IPS DF 6.9 (cell line): Measurements from ENCODE around the gene APBA1.

Source experiments
- DNase-seq: peaks from one replicate; pipeline ENCODE4 v3.0.0-alpha.2; 2013; ENCODE audit warnings: low read depth, low spot score
- H3K27ac ChIP-seq: one replicate; pipeline ENCODE4 v1.5.1; 2013; ENCODE audit warnings: low read length, control low read depth
- H3K27me3 ChIP-seq: 2 replicates; pipeline ENCODE4 v1.6.1; 2013; ENCODE audit warnings: mild to moderate bottlenecking, low read length; ENCODE audit not compliant: control insufficient read depth, insufficient read depth
- H3K36me3 ChIP-seq: 2 replicates; pipeline ENCODE4 v1.6.1; 2013; ENCODE audit warnings: low read length; ENCODE audit not compliant: control insufficient read depth, insufficient read depth
- H3K4me1 ChIP-seq: 2 replicates; pipeline ENCODE4 v1.6.1; 2013; ENCODE audit warnings: low read length; ENCODE audit not compliant: control insufficient read depth, insufficient read depth
- H3K4me3 ChIP-seq: 2 replicates; pipeline ENCODE4 v1.5.1; 2013; ENCODE audit warnings: mild to moderate bottlenecking, low read length
- H3K9me3 ChIP-seq: 2 replicates; pipeline ENCODE4 v1.6.1; 2013; ENCODE audit warnings: low read length, inconsistent platforms; ENCODE audit not compliant: control insufficient read depth, insufficient read depth
- WGBS: extraction: QIAGEN DNeasy Blood & Tissue Kit; methylation state at CpG from one replicate; pipeline ENCODE4 v1.1.7; 2013; ENCODE audit warnings: mixed read lengths, missing lambda C conversion rate; ENCODE audit not compliant: insufficient read length, insufficient coverage; 5-methylcytosine and 5-hydroxymethylcytosine counted together

The APBA1 gene

GRCh38 chr9:69535286-69535832 lies 136.8 kb downstream of the APBA1 start:
- no CpG with 5 or more reads among the region's 1 CpG for WGBS
- no peaks in the 10 kb centered on the region for H3K4me1 ChIP-seq
- H3K4me3 ChIP-seq: no peak overlapping the region
- no peak overlapping the region for H3K27ac ChIP-seq
- no peaks in the 10 kb centered on the region for H3K36me3 ChIP-seq
- H3K27me3 ChIP-seq: no peaks in the 10 kb centered on the region
- no peaks in the 10 kb centered on the region for H3K9me3 ChIP-seq
- DNase-seq: no peak

- Histone ChIP-seq H3K27me3 (no peaks in the 10 kb centered on the region), H3K36me3 (no peaks in the 10 kb centered on the region), H3K27ac (no peak overlapping the region), H3K9me3 (no peaks in the 10 kb centered on the region), H3K4me1 (no peaks in the 10 kb centered on the region), H3K4me3 (no peak overlapping the region)
- no peak for DNase-seq
- no CpG with 5 or more reads among the region's 4 CpGs for WGBS
Observed at GRCh38 chr9:69532396-69532795, 139.8 kb downstream of the APBA1 start.

GRCh38 chr9:69527454-69527853 lies 144.7 kb downstream of the APBA1 start:
- DNase-seq: no peak
- H3K4me3 ChIP-seq: no peak overlapping the region
- no CpG with 5 or more reads among the region's 1 CpG for WGBS

GRCh38 chr9:69526699-69527098 lies 145.5 kb downstream of the APBA1 start:
- WGBS: no CpG with 5 or more reads among the region's 2 CpGs
- H3K27me3 ChIP-seq: no peaks in the 10 kb centered on the region
- no peaks in the 10 kb centered on the region for H3K9me3 ChIP-seq
- no peak overlapping the region for H3K27ac ChIP-seq
- no peak for DNase-seq
- H3K36me3 ChIP-seq: no peaks in the 10 kb centered on the region
- H3K4me1 ChIP-seq: no peaks in the 10 kb centered on the region
- no peak overlapping the region for H3K4me3 ChIP-seq

More at GRCh38 chr9:69527454-69527853, 144.7 kb downstream of the APBA1 start:
- Histone ChIP-seq H3K27ac (no peak overlapping the region), H3K4me1 (no peaks in the 10 kb centered on the region), H3K9me3 (no peaks in the 10 kb centered on the region), H3K36me3 (no peaks in the 10 kb centered on the region), H3K27me3 (no peaks in the 10 kb centered on the region)

GRCh38 chr9:69519470-69520240 lies 152.5 kb downstream of the APBA1 start:
- Histone ChIP-seq H3K4me3 (no peak overlapping the region), H3K27me3 (no peaks in the 10 kb centered on the region), H3K27ac (no peak overlapping the region), H3K36me3 (no peaks in the 10 kb centered on the region), H3K9me3 (no peaks in the 10 kb centered on the region), H3K4me1 (no peaks in the 10 kb centered on the region)
- WGBS: no CpG with 5 or more reads among the region's 5 CpGs
- no peak for DNase-seq

- Histone ChIP-seq H3K36me3 (no peaks in the 10 kb centered on the region), H3K4me1 (no peaks in the 10 kb centered on the region), H3K4me3 (no peak overlapping the region), H3K27ac (no peak overlapping the region), H3K9me3 (no peaks in the 10 kb centered on the region), H3K27me3 (no peaks in the 10 kb centered on the region)
- WGBS: no CpG with 5 or more reads among the region's 111 CpGs
- no peak for DNase-seq
Observed at GRCh38 chr9:69516353-69517322, 155.5 kb downstream of the APBA1 start.

- Histone ChIP-seq H3K9me3 (no peaks in the 10 kb centered on the region), H3K36me3 (no peaks in the 10 kb centered on the region), H3K4me1 (no peaks in the 10 kb centered on the region), H3K27me3 (no peaks in the 10 kb centered on the region), H3K4me3 (no peak overlapping the region), H3K27ac (no peak overlapping the region)
- WGBS: no CpG with 5 or more reads among the region's 23 CpGs
- DNase-seq: no peak
Observed at GRCh38 chr9:69515810-69516209, 156.4 kb downstream of the APBA1 start.

- no peaks in the 10 kb centered on the region for H3K27me3 ChIP-seq
- H3K9me3 ChIP-seq: no peaks in the 10 kb centered on the region
- no peak for DNase-seq
- no peak overlapping the region for H3K4me3 ChIP-seq
- no peaks in the 10 kb centered on the region for H3K36me3 ChIP-seq
- H3K27ac ChIP-seq: no peak overlapping the region
- no CpG with 5 or more reads among the region's 3 CpGs for WGBS
- H3K4me1 ChIP-seq: no peaks in the 10 kb centered on the region
Observed at GRCh38 chr9:69513141-69513820, 158.9 kb downstream of the APBA1 start.

GRCh38 chr9:69504058-69504457 lies 168.1 kb downstream of the APBA1 start:
- no peaks in the 10 kb centered on the region for H3K9me3 ChIP-seq
- no peaks in the 10 kb centered on the region for H3K27me3 ChIP-seq
- no peak overlapping the region for H3K4me3 ChIP-seq
- H3K27ac ChIP-seq: no peak overlapping the region
- no peaks in the 10 kb centered on the region for H3K36me3 ChIP-seq
- H3K4me1 ChIP-seq: no peaks in the 10 kb centered on the region; the same call in 1 of the 2 replicates
- no peak for DNase-seq
- WGBS: no CpG with 5 or more reads among the region's 1 CpG
